ENCODE results near the gene PGBD4.
A peak's percentile ranks its signal among the peaks of the same experiment; 100 is the strongest.

Gene PGBD4

GRCh38 chr15:34099914-34100313, 2.0 kb upstream of the PGBD4 start:
- no peak overlapping the region for H3K4me3 ChIP-seq (replicated peaks; ENCODE audit: insufficient read depth, low read length)
- TF ChIP-seq, protein P1, sequence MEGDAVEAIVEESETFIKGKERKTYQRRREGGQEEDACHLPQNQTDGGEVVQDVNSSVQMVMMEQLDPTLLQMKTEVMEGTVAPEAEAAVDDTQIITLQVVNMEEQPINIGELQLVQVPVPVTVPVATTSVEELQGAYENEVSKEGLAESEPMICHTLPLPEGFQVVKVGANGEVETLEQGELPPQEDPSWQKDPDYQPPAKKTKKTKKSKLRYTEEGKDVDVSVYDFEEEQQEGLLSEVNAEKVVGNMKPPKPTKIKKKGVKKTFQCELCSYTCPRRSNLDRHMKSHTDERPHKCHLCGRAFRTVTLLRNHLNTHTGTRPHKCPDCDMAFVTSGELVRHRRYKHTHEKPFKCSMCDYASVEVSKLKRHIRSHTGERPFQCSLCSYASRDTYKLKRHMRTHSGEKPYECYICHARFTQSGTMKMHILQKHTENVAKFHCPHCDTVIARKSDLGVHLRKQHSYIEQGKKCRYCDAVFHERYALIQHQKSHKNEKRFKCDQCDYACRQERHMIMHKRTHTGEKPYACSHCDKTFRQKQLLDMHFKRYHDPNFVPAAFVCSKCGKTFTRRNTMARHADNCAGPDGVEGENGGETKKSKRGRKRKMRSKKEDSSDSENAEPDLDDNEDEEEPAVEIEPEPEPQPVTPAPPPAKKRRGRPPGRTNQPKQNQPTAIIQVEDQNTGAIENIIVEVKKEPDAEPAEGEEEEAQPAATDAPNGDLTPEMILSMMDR (IDR thresholded peaks at IDR 0.05; ENCODE audit: insufficient read depth, low read length): no peak
- TF ChIP-seq GABPA (IDR thresholded peaks at IDR 0.05; ENCODE audit: low read depth): no peak
- no peak for TF ChIP-seq SPI1 (IDR thresholded peaks at IDR 0.05; ENCODE audit: borderline replicate concordance, low read depth)
- no peak for TF ChIP-seq POLR2AphosphoS5 (IDR thresholded peaks at IDR 0.05; ENCODE audit: low read depth)
- TF ChIP-seq, protein P2, sequence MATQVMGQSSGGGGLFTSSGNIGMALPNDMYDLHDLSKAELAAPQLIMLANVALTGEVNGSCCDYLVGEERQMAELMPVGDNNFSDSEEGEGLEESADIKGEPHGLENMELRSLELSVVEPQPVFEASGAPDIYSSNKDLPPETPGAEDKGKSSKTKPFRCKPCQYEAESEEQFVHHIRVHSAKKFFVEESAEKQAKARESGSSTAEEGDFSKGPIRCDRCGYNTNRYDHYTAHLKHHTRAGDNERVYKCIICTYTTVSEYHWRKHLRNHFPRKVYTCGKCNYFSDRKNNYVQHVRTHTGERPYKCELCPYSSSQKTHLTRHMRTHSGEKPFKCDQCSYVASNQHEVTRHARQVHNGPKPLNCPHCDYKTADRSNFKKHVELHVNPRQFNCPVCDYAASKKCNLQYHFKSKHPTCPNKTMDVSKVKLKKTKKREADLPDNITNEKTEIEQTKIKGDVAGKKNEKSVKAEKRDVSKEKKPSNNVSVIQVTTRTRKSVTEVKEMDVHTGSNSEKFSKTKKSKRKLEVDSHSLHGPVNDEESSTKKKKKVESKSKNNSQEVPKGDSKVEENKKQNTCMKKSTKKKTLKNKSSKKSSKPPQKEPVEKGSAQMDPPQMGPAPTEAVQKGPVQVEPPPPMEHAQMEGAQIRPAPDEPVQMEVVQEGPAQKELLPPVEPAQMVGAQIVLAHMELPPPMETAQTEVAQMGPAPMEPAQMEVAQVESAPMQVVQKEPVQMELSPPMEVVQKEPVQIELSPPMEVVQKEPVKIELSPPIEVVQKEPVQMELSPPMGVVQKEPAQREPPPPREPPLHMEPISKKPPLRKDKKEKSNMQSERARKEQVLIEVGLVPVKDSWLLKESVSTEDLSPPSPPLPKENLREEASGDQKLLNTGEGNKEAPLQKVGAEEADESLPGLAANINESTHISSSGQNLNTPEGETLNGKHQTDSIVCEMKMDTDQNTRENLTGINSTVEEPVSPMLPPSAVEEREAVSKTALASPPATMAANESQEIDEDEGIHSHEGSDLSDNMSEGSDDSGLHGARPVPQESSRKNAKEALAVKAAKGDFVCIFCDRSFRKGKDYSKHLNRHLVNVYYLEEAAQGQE (IDR thresholded peaks at IDR 0.05; ENCODE audit: insufficient replicate concordance, low read depth): no peak

GRCh38 chr15:34102175-34102925, 467 bp downstream of the PGBD4 start:
- no peaks in the 10 kb centered on the region for H3K27me3 ChIP-seq (ENCODE audit: insufficient read depth, poor library complexity, severe bottlenecking)
- TF ChIP-seq SPI1 (IDR thresholded peaks at IDR 0.05; ENCODE audit: borderline replicate concordance, low read depth): no peak
- TF ChIP-seq, protein P2 (IDR thresholded peaks at IDR 0.05; ENCODE audit: insufficient replicate concordance, low read depth): no peak
- TF ChIP-seq GABPA (IDR thresholded peaks at IDR 0.05; ENCODE audit: low read depth): no peak
- H3K27ac ChIP-seq (replicated peaks): peak overlapping the region; percentile 86
- H3K4me3 ChIP-seq (replicated peaks; ENCODE audit: insufficient read depth, low read length): peak overlapping the region; percentile 99
- no peak for DNase-seq (ENCODE audit: low read depth in 1 of 2, low spot score in 1 of 2)

More at GRCh38 chr15:34099914-34100313, 2.0 kb upstream of the PGBD4 start:
- DNase-seq (ENCODE audit: low read depth in 1 of 2, low spot score in 1 of 2): no peak
- Histone ChIP-seq H3K27ac (replicated peaks) (no peak overlapping the region), H3K27me3 (ENCODE audit: insufficient read depth, poor library complexity, severe bottlenecking) (no peaks in the 10 kb centered on the region)

- DNase-seq (ENCODE audit: low read depth in 1 of 2, low spot score in 1 of 2): no peak
- no peak for TF ChIP-seq SPI1 (IDR thresholded peaks at IDR 0.05; ENCODE audit: borderline replicate concordance, low read depth)
- TF ChIP-seq, protein P1 (IDR thresholded peaks at IDR 0.05; ENCODE audit: insufficient read depth, low read length): no peak
- TF ChIP-seq GABPA (IDR thresholded peaks at IDR 0.05; ENCODE audit: low read depth): no peak
- TF ChIP-seq, protein P2 (IDR thresholded peaks at IDR 0.05; ENCODE audit: insufficient replicate concordance, low read depth): no peak
- no peak for TF ChIP-seq POLR2AphosphoS5 (IDR thresholded peaks at IDR 0.05; ENCODE audit: low read depth)
- H3K27ac ChIP-seq (replicated peaks): no peak overlapping the region
- H3K27me3 ChIP-seq (ENCODE audit: insufficient read depth, poor library complexity, severe bottlenecking): no peaks in the 10 kb centered on the region
- no peak overlapping the region for H3K4me3 ChIP-seq (replicated peaks; ENCODE audit: insufficient read depth, low read length)
These were observed 4.5 kb downstream of the PGBD4 start for GRCh38 chr15:34106423-34106822.
